RPMI8226 (cell line): ENCODE measurements around the gene PTPRQ.

Experiments used
- DNase-seq: peaks from one replicate; pipeline ENCODE4 v3.0.0-alpha.2; 2015

PTPRQ gene

DNA sequence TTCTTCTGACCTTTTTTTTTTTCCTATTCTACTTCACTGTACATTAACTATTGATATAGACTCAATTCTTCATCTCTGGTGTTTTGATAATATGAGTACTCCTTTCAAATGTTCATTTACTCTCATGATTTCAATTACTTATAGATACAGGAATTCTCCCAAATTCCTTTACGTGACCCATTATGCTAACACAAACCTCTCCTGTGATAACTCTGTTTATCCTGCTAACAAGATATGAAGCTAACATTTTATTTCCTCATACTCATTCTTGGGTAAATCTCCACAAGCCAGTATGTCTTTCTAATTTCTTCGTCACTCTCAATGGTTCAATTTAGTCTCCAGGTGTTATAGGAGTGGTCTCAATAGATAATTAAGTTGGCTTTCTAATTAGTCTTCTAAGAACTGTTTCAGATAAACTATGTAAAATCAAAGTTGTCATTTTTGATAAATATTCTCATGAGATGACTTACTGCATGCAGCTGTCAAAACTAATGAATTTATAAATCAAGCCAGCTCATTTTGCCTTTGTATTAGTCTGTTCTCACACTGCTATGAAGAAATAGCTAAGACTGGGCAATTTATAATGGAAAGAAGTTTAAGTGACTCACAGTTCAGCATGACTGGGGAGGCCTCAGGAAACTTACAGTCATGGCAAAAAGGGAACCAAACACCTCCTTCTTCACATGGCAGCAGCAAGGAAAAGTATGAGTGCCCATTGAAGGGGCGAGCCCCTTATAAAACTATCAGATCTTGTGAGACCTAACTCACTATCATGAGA is 132.8 kb downstream of the PTPRQ start:
- DNase-seq = no peak

DNA sequence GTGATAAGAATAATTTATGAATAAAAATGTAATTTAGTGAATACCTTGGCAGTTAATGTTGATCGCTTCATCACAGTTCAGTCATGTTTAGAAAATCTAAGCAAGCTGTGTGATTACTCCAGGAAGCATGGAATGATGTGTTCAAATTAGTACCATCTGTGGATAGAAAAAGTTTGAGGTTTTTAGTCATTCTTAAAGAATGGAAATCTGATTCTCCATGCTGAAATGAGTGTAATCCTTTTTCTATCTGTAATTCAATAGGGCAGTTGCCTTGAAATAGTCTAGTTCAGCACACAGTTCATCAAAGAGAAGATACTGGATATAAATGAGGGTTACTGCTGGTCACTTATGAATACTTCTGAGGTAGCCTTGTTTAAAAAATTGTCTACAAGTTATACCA is 136.2 kb downstream of the PTPRQ start:
- no peak for DNase-seq

DNA sequence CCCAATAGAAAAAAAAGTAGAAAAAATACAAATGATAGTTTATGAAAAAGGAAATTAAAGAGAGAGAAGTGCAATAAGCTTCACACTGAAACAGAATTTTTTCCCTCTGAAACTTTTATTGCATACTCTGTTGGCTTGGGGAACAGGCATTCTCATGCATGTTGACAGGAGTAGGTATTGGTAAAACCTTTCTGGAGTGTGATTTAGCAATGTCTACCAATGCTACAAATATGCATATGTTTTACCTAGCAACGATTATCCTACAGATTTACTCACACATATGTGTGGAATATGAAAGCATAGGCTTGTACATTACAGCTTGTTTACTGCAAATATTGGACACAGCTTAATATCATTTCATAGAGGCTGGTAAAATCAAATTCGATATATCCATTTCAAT is 137.7 kb downstream of the PTPRQ start:
- DNase-seq = no peak

DNA sequence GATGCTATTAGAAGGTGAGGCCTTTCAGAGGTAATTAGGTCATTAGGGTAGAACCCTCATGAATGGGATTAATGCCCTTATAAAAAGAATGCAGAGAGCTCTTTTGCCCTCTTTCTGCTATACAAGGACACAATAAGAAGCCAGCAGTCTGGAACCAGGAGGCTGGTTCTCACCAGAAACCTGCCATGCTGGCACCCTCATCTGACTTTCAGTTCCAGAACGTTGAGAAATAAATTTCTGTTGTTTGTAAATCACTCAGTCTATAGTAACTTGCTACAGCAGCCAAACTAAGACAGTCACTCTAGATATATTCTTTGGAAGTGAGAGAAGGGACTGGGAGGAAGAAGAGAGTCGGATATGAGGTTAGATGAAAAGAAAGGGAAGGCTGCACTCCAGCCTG is 138.4 kb downstream of the PTPRQ start:
- no peak for DNase-seq

DNA sequence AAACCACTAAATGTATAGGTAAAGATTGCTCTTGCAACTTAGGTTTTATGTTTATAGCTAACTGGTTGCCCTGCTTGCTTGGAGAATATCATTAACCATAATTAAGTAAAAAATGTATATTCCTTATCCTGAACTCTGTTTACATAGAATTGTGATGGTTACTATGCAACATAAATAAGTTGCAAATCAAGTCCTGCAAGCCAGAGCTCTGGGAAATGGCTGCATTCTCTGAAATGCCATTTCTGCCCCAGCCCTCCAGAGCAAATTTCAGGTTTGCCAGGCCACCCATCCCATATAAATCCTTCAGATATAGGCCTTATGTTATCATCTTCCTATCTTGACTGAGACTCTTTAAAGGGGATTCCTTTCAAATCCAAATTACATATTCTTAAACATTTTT is 145.0 kb downstream of the PTPRQ start:
- no peak for DNase-seq

DNA sequence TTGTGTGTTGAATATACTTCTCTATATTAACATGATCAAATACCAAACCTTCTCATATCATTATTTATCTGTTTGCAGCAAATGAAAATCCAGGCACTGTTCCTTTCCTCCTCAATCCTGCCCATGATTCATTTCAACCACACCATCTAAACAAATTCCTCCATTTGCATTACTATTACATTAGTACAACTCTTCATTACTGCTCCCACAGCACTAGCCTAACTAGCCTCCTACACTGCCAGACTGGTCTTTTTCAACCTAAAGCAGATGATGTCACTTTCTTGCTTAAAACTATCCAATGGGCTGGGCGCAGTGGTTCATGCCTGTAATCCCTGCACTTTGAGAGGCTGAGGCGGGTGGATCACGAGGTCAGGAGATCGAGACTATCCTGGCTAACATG is 146.1 kb downstream of the PTPRQ start:
- no peak for DNase-seq

DNA sequence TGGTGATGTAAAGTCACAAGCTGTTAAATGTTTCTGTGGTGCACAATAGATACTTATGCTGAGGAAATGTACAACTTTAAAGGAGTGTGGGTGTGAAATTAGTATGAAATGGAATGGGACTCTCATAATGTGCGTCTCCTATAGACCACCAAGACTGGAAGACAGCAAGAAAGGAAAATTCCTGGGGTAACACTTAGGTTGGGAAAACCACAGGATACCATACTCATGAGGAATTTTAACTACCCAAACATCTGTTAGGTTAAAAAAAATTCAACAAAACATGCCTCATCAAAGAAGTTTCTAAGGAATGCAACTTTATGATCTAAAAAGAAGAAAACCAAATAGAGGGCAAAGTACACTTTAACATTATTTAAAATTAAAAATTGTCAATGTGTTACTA is 149.7 kb downstream of the PTPRQ start:
- no peak for DNase-seq

DNA sequence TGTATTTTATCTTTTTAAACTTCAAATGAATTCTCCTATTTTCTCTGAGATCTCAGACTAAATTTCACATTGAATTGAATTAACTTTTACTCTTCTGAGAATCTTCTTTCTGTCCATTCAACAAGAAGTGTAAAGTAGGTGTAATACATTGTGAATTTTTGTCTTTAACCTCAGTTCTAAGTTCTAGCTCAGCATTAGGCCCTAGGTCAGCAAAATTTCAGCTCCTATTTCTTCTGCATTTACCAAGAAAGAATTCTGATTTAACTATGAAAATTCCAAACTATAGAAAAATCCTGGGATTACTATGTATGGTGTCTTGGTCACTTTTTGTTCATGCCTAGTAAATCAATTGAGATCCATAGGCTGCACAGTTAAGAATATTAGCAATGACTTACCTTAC is 152.5 kb downstream of the PTPRQ start:
- DNase-seq = no peak

DNA sequence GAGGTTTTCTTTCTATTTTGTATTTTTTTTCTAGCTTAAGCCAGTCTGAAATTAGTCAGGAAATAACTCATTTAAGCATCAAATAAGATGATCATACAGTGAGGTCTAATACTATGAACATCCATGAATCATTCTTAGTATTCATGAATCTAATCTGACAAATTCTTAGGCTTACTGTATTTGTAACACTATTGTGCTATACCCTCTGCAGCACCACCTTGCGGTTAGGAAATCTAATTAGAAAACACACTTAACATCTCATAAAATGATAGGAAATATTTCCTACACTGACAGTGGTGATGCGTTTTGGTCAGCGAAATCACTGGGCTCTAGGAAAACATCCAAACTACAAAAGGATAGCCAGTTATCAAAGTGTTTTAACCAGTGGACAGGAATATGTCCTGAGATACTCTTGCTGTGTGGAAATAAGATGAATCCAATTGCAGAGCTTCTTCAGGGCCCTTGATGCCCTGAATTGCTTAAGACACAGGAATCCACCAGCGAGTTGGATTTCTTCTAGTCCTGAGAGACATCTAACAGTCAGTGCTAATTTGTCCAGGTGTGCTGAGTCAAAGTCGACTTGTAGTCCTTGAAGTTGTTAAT is 154.1 kb downstream of the PTPRQ start:
- DNase-seq = peak; percentile 31

DNA sequence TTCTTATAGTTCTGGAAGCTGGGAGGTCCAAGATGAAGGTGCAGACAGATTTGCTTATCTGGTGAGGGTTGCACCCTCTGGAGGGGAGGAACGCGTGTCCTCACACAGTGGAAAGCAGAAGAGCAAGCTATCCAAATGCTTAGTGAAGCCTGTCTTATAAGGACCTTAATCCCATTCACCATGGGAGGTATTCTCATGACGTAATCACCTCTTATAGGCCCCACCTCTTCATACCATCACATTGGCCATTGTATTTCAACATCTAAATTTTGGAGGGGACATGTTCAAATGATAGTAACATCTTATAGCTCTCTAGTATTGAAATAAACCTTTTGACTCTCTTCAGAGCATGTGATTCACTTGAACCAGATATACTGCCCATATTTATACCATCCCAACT is 158.4 kb downstream of the PTPRQ start:
- no peak for DNase-seq

DNA sequence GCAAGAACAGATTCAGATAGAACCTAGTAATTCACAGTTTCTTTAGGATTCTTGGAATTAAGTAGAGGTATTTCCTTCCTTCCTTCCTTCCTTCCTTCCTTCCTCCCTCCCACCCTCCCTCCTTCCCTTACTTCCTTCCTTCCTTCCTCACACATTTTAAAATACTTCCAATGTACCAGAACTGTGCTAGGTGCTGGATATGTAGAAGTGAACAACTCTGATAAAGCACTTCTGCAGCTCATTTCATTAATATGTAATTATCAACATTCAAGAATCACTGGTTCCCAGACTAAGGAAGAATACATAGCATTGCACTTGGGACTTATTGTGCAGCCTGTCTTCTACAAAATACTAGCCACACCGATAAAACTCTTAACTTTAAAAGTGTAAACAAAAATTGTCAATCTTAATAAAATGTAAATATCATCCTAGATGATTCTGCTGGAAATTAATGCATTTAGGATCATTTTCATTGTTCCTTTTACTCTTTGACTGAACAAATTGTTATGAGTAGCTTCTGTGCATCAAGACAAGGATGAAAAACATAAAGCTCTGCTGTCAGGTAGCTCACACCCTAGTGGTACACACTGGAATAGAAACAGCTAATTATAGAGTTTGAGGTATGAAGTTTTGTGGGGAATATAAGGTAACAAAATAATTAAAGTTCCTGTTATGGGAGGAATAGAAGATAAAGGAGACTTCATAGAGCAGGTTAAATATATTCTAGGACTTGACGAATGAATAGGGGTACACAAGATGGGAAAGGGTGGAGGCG is 163.5 kb downstream of the PTPRQ start:
- no peak for DNase-seq

DNA sequence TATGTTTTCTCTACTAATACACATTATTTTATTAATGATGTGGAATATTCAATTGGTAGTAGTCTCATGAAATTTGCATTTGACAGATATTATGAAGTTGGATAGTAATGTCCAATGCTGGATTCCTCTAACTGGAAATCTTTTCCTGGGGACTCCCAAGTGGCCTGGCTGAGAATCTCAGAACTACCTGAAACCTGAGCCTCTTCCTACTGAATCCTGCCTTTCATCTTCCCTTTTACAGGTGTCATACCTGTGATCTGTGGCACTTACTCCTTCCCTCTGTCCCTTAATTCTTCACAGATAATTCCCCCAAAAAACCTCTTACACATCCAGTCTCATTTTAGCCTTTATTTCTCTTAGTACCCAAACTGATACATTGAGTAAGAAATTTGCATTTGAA is 173.7 kb downstream of the PTPRQ start:
- no peak for DNase-seq

DNA sequence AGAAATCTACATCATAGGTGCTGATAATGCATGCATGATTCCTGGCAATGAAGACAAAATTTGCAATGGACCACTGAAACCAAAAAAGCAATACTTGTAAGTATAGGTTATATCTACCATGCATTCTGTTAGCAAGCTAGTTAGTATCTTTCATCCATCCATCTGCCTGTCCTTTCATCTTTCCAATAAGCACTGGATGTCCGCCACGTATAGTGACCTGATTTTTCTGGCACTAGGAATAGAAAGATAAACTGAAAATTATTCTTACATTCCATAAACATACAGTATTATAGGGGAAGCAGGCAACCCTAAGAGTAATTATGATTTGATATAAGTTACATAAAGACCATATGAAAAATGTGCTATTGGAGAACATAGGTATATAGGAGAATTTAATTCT is 176.2 kb downstream of the PTPRQ start:
- DNase-seq = no peak

DNA sequence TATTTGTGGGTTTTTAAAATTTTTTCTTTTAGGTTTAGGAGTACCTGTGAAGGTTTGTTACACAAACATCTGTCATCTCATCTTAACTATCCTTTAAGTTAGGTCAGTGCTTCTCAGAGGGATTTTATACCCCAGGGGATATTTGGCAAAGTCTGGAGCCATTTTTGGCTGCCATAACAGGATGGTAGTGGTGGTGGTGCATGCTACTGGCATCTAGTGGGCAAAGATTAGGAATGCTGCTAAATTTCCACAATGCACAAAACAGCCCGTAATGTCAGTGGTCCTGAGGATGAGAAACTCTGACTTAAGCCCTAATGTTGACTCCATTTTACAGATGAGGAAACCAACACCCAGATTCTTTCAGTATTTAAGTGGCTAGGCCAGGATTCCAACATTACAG is 178.2 kb downstream of the PTPRQ start:
- peak; percentile 23 for DNase-seq

DNA sequence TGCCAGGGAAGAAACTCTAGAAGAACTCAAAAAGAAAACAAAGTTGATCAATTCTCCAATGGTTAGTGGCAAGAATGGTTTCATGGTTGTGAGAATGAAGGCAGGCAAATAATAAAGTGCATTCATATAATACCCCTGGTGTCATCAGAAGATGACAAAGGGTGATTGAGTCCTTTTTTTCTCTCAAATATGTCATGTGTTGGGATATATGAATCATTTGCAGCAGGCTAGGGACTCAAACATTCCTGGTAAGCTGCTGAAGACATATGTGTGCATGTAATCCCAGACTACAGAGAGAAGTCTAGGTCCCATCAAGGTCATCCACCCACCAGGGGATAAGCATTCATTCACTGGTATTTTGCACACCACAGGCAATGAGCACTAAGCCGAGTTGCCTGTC is 181.0 kb downstream of the PTPRQ start:
- no peak for DNase-seq

DNA sequence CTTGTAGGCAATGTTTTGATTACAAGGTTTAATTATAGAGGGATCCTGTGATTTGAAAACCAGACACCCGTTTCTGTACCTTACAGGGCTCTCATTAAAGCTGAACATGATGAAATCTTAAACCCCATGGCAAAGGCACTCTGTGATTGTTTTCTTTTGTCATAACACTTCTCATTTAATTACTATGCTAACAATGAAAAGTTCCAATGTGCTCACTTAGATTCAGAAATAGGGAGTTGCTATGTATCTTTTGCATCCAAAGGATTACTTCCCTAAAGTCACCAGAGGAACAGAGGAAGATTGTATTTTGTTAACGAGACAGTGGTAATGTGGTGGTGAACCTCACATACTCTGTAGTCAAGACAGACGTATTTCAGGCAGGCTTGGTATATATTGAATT is 181.9 kb downstream of the PTPRQ start:
- no peak for DNase-seq

DNA sequence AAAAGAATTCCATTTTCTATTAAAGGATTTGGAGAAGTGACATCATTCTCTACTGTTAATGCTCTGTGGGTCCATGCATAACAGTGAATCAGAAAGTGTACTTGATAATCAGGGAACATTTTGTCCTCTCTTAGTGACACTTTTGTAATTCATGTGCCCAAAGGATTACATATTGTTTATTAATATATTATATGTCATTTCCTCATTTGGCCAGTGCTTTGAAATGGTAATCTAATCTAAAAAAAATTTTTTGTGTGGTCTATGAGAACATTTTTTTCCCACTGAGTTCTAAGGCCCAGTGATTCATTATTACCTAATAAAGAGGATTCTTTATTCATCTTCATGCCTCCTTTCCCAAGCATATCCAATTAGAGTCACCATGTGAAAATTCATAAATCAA is 183.7 kb downstream of the PTPRQ start:
- no peak for DNase-seq

DNA sequence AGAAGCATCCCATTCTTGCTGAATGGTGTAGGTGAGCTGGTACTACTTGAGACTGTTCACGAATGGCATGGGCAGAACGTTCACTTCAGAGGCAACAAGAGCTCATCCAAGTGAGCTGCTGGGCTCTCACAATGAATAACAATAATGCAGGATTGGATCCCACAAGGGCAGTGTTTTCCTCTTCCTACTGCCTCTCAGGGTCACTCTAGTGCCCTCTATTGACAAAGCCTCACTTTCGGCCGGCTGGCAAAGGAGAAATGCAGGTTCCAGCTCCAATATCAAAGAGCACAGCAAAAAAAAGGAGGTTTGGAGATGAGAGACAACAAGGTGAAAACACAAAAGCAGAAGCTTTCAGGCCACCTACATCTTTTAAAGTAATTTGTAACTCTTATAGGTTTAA is 188.8 kb downstream of the PTPRQ start:
- DNase-seq = peak; percentile 23

DNA sequence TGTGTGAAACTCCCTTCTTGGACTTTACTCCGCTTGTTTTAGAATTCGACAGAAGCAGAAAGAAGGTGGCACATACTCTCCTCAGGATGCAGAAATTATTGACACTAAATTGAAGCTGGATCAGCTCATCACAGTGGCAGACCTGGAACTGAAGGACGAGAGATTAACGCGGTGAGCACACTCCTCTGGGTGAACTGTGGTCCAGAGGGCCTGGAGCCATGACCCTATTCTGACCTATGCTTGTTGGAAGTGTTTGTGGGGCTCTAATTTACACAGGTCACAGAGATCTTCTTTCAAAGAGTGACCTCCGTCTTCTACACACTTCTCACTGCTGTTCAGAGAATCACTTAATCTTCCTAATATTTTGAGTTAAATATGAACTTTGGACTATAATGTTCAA is 190.9 kb downstream of the PTPRQ start:
- no peak for DNase-seq

DNA sequence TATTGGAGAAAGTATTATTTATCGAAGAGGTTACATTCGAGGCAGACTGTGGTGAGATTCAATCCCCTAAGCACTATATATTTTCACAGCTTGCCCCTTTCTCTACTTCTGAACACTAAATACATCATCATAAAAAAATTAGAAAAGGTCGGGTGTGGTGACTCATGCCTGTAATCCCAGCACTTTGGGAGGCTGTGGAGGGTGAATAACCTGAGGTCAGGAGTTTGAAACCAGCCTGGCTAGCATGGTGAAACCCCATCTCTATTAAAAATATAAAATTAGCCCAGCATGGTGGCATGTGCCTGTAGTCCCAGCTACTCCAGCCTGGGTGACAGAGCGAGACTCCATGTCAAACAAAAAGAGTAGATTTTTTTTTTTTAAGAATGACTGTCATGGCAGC is 192.8 kb downstream of the PTPRQ start:
- no peak for DNase-seq

DNA sequence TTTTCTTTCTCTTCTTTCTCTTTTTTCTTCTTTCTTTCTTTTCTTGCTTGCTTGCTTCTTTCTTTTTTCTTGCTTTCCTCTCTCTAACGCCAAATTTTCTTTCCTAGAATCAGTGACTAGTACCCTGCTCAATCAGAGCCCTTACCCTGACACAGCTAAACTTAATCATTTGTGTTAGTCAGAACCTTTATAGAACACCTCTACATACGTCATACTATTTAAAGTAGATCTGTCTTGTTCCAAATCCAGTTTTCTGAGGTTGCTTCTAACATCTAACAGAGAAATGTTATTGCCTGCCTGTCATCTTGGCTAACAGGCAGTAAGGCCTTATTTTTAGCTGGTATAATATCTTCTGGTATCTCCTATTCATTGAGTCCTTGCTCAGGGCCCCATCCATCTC is 197.9 kb downstream of the PTPRQ start:
- no peak for DNase-seq

DNA sequence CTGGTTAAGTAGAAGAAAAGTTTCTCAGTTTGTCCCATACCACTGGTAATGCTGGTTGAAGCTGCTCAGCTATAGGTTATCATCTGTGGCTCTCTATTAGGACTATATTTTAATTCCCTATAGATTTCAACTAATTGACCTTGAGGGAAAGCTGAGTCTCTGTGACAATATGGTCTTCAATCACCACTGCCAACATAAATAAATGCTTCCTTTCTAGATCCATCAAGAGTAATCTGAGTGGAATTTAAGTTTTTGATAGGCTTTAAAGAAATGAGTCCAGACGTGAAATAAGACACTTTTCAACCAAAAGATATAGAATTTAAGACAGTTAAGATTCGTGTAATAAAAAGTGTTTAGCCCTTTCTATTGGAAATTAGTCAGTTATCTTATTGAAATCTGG is 199.9 kb downstream of the PTPRQ start:
- no peak for DNase-seq

DNA sequence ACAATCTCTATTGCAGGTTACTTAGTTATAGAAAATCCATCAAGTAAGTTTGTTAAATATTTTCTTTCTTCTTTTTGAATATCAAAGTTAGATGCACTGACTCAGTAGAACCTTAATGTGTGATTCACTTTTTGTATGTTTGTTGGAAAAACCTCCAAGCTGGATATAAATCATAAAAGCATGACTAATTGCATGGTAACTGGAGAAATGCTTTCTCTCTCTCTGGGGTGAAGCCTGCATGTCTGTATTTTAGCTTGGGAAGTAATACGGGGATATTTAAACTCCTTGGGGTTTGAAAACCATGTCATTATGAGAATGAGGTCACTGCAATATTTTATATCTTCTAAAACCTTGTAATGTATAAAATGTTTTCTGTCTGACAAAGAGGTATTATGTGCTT is 204.8 kb downstream of the PTPRQ start:
- DNase-seq = no peak

DNA sequence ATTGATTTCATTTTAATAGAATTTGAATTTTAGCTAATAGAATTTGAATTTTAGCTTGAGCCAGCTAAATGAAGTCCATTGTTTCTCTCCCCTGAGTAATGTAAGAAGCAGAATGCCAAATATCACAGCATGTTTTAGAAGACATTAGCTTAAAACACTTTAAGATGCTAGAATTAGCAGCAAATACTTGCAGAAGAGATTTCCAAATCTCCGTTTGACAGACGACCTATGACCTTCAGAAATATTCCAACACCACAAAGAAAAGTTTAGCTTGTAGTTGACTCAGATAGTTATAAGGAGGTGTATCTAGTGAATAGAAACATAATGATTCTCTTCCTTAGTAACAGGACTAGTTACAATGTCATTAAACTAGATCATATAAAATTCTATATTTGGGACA is 211.7 kb downstream of the PTPRQ start:
- DNase-seq = no peak
